HG03439 (cell line): ENCODE measurements around the gene SLCO4A1.
A peak's percentile ranks its signal among the peaks of the same experiment; 100 is the strongest.

Experiments
- ATAC-seq: cut with Tn5 transposase; IDR thresholded peaks from one replicate; pipeline ENCODE4 v1.9.1; 2021; ENCODE audit warnings: mild to moderate bottlenecking, moderate library complexity; ENCODE audit not compliant: unreplicated experiment

SLCO4A1 gene

GRCh38 chr20:62642051-62642665 lies at the start of gene SLCO4A1:
Gene SLCO4A1 (plus strand): TSS chr20:62642503. CDS start chr20:62656455, 13,952 bp downstream.
- ATAC-seq = peak; percentile 46

- no peak for ATAC-seq
Observed at GRCh38 chr20:62592506-62593177, 49.7 kb upstream of the SLCO4A1 start.

- no peak for ATAC-seq
Observed at GRCh38 chr20:62593616-62594015, 48.7 kb upstream of the SLCO4A1 start.

- no peak for ATAC-seq
Observed at GRCh38 chr20:62595069-62595468, 47.2 kb upstream of the SLCO4A1 start.

- ATAC-seq = no peak
Observed at GRCh38 chr20:62595491-62595890, 46.8 kb upstream of the SLCO4A1 start.

GRCh38 chr20:62596486-62596885 lies 45.8 kb upstream of the SLCO4A1 start:
- ATAC-seq = no peak

- ATAC-seq = no peak
Observed at GRCh38 chr20:62596921-62597320, 45.4 kb upstream of the SLCO4A1 start.

GRCh38 chr20:62597416-62598115 lies 44.7 kb upstream of the SLCO4A1 start:
- no peak for ATAC-seq

- ATAC-seq = no peak
Observed at GRCh38 chr20:62598761-62599194, 43.5 kb upstream of the SLCO4A1 start.

GRCh38 chr20:62599216-62600110 lies 42.8 kb upstream of the SLCO4A1 start:
- ATAC-seq = no peak

GRCh38 chr20:62601172-62601571 lies 41.1 kb upstream of the SLCO4A1 start:
- ATAC-seq = no peak

- ATAC-seq = no peak
Observed at GRCh38 chr20:62601714-62602113, 40.6 kb upstream of the SLCO4A1 start.

GRCh38 chr20:62602550-62602949 lies 39.8 kb upstream of the SLCO4A1 start:
- no peak for ATAC-seq

GRCh38 chr20:62603021-62603906 lies 39.0 kb upstream of the SLCO4A1 start:
- ATAC-seq = no peak

- ATAC-seq = no peak
Observed at GRCh38 chr20:62603907-62604785, 38.2 kb upstream of the SLCO4A1 start.

- ATAC-seq = no peak
Observed at GRCh38 chr20:62604796-62605195, 37.5 kb upstream of the SLCO4A1 start.

GRCh38 chr20:62605236-62605943 lies 36.9 kb upstream of the SLCO4A1 start:
- ATAC-seq = no peak

- ATAC-seq = no peak
Observed at GRCh38 chr20:62606016-62606415, 36.3 kb upstream of the SLCO4A1 start.
